Gastroesophageal sphincter (tissue), 4 donors: ENCODE measurements around the gene XPO6. TPM values are rescaled to one million over a fixed set of nuclear protein-coding genes. Genes with fewer than 3 reads are reported as not detected.

Source experiments
- ATAC-seq: fragments of 150-250 bp; one replicate; pipeline ENCODE4 v1.9.1; 2016; ENCODE audit warnings: mild to moderate bottlenecking, moderate library complexity
- H3K27ac ChIP-seq, 4 donors: fragments of 200-600 bp; sonication (generic) in 3 of 4; 1 replicate in 3 of 4; 2 replicates in 1 of 4; pipeline ENCODE4 v1.5.1; 2016 to 2019
- H3K27me3 ChIP-seq: fragments of 200-600 bp; sonication (generic); one replicate; pipeline ENCODE4 v1.5.1; 2019
- H3K36me3 ChIP-seq, 2 donors: fragments of 200-600 bp; sonication (generic); one replicate each; pipeline ENCODE4 v1.5.1; 2019; ENCODE audit warnings: control low read depth in 1 of 2
- H3K4me1 ChIP-seq, 3 donors: fragments of 200-600 bp; sonication (generic); 1 replicate in 2 of 3; 2 replicates in 1 of 3; pipeline ENCODE4 v1.5.1; 2016 to 2019; ENCODE audit warnings: control low read depth in 2 of 3
- H3K4me3 ChIP-seq, 2 donors: fragments of 200-600 bp; sonication (generic); one replicate each; pipeline ENCODE4 v1.5.1; 2019; ENCODE audit warnings: mild to moderate bottlenecking in 1 of 2, moderate library complexity in 1 of 2
- H3K9me3 ChIP-seq, 3 donors: fragments of 200-600 bp; sonication (generic); one replicate each; pipeline ENCODE4 v1.5.1; 2017 to 2019; ENCODE audit warnings: control low read depth in 2 of 3
- EP300 ChIP-seq: sonication (generic); formaldehyde crosslinking; IDR thresholded peaks from one replicate; pipeline ENCODE4 v1.6.1; 2017; ENCODE audit warnings: antibody characterized with exemption, mild to moderate bottlenecking
- POLR2A ChIP-seq, 2 donors: fragments of 450-650 bp; IDR thresholded peaks; one replicate each; pipeline ENCODE4 v1.6.1; 2017; ENCODE audit warnings: antibody characterized with exemption in 2 of 2, mild to moderate bottlenecking in 2 of 2, moderate library complexity in 1 of 2
- POLR2AphosphoS5 ChIP-seq: sonication (generic); formaldehyde crosslinking; IDR thresholded peaks from one replicate; pipeline ENCODE4 v1.6.1; 2017; ENCODE audit warnings: antibody characterized with exemption
- WGBS, 2 donors: methylation state at CpG; one replicate each; pipeline ENCODE4 v1.1.5; 2018; ENCODE audit warnings: low coverage in 1 of 2; 5-methylcytosine and 5-hydroxymethylcytosine counted together
- total RNA-seq, 4 donors: library from RNA; depleted of rRNA; stranded (reverse); fragments of >200 nt; gene quantifications; one replicate each; pipeline ENCODE4 v1.1.0, GENCODE V29; 2016
- TF ChIP-seq, protein P1 (sequence below), 4 experiments: fragments of 200-600 bp in 2 of 4; fragments of 450-650 bp in 2 of 4; sonication (generic) in 1 of 4; IDR thresholded peaks; one replicate each; pipeline ENCODE4 v1.5.1; 2017 to 2019; ENCODE audit warnings: antibody characterized with exemption in 4 of 4, mild to moderate bottlenecking in 2 of 4, moderate library complexity in 2 of 4

XPO6 gene
- total RNA-seq, 4 donors from 2014 or later: 35.3 to 80.2 (median 66.8) TPM

DNA sequence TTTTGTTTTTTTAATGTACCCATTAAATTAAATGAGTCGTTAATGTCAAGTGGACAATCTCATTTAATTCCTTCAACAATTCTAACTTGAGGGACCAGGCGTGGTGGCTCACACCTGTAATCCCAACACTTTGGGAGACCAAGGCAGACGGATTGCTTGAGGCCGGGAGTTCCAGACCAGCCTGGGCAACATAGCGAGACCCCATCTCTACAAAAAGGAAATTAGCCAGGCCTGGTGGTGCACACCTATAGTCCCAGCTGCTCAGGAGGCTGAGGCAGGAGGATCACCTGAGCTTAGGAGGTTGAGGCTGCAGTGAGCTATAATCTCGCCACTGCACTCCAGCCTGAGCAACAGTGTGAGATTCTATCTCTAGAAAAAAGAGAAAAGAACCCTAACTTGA lies 127.6 kb downstream of the XPO6 start:
- ATAC-seq: no peak
- Histone ChIP-seq H3K4me3 (no peak overlapping the region), H3K9me3 (no peaks in the 10 kb centered on the region), H3K27ac (no peak overlapping the region), H3K4me1 (no peaks in the 10 kb centered on the region), H3K27me3 (no peaks in the 10 kb centered on the region), H3K36me3 (no peaks in the 10 kb centered on the region)
- no peak for TF ChIP-seq POLR2AphosphoS5
- TF ChIP-seq EP300: no peak
- TF ChIP-seq POLR2A (IDR thresholded peaks at IDR 0.05): no peak
- TF ChIP-seq, protein P1, sequence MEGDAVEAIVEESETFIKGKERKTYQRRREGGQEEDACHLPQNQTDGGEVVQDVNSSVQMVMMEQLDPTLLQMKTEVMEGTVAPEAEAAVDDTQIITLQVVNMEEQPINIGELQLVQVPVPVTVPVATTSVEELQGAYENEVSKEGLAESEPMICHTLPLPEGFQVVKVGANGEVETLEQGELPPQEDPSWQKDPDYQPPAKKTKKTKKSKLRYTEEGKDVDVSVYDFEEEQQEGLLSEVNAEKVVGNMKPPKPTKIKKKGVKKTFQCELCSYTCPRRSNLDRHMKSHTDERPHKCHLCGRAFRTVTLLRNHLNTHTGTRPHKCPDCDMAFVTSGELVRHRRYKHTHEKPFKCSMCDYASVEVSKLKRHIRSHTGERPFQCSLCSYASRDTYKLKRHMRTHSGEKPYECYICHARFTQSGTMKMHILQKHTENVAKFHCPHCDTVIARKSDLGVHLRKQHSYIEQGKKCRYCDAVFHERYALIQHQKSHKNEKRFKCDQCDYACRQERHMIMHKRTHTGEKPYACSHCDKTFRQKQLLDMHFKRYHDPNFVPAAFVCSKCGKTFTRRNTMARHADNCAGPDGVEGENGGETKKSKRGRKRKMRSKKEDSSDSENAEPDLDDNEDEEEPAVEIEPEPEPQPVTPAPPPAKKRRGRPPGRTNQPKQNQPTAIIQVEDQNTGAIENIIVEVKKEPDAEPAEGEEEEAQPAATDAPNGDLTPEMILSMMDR (IDR thresholded peaks at IDR 0.05): no peak
- WGBS, 2 donors: 92 to 100% methylated on average over 1 to 2 of the region's 6 CpGs

GRCh38 chr16:28082624-28083023 lies 129.1 kb downstream of the XPO6 start:
- H3K9me3 ChIP-seq: no peaks in the 10 kb centered on the region
- 20% methylated on average over 2 of the region's 13 CpGs; no CpG with 5 or more reads in 1 of the 2 donors for WGBS, 2 donors
- no peak for ATAC-seq
- H3K4me3 ChIP-seq: no peak overlapping the region
- H3K27me3 ChIP-seq: no peaks in the 10 kb centered on the region
- no peaks in the 10 kb centered on the region for H3K36me3 ChIP-seq
- H3K27ac ChIP-seq: no peak overlapping the region
- no peaks in the 10 kb centered on the region for H3K4me1 ChIP-seq
- TF ChIP-seq POLR2AphosphoS5 (no peak), EP300 (no peak), POLR2A (IDR thresholded peaks at IDR 0.05) (no peak)
- TF ChIP-seq, protein P1 (IDR thresholded peaks at IDR 0.05): no peak

- no peaks in the 10 kb centered on the region for H3K9me3 ChIP-seq
- H3K27me3 ChIP-seq: no peaks in the 10 kb centered on the region
- no peak overlapping the region for H3K4me3 ChIP-seq
- 95% methylated on average over 4 of the region's 9 CpGs; no CpG with 5 or more reads in 1 of the 2 donors for WGBS, 2 donors
- no peaks in the 10 kb centered on the region for H3K36me3 ChIP-seq
- H3K4me1 ChIP-seq: no peaks in the 10 kb centered on the region
- TF ChIP-seq POLR2A (IDR thresholded peaks at IDR 0.05) (no peak), POLR2AphosphoS5 (no peak), EP300 (no peak)
- TF ChIP-seq, protein P1 (IDR thresholded peaks at IDR 0.05): no peak
- ATAC-seq: no peak
- no peak overlapping the region for H3K27ac ChIP-seq
Observed at GRCh38 chr16:28081391-28081968, 130.3 kb downstream of the XPO6 start.

GRCh38 chr16:28078261-28078660 lies 133.5 kb downstream of the XPO6 start:
- Histone ChIP-seq H3K36me3 (no peaks in the 10 kb centered on the region), H3K27me3 (peaks cover 12% of the 10 kb centered on the region), H3K27ac (no peak overlapping the region), H3K4me1 (no peaks in the 10 kb centered on the region), H3K9me3 (no peaks in the 10 kb centered on the region), H3K4me3 (no peak overlapping the region)
- TF ChIP-seq EP300: no peak
- TF ChIP-seq, protein P1 (IDR thresholded peaks at IDR 0.05): no peak
- no peak for TF ChIP-seq POLR2A (IDR thresholded peaks at IDR 0.05)
- no peak for TF ChIP-seq POLR2AphosphoS5
- WGBS, 2 donors: no CpG with 5 or more reads among the region's 6 CpGs
- no peak for ATAC-seq

GRCh38 chr16:28073836-28074235 lies 137.9 kb downstream of the XPO6 start:
- Histone ChIP-seq H3K4me1 (no peaks in the 10 kb centered on the region), H3K9me3 (no peaks in the 10 kb centered on the region), H3K36me3 (no peaks in the 10 kb centered on the region), H3K27me3 (peaks cover 22% of the 10 kb centered on the region), H3K27ac (no peak overlapping the region), H3K4me3 (no peak overlapping the region)
- no peak for TF ChIP-seq POLR2AphosphoS5
- TF ChIP-seq EP300: no peak
- TF ChIP-seq POLR2A (IDR thresholded peaks at IDR 0.05): no peak
- TF ChIP-seq, protein P1 (IDR thresholded peaks at IDR 0.05): no peak
- no peak for ATAC-seq
- WGBS, 2 donors: 82 to 88% methylated on average over 4 to 5 of the region's 6 CpGs
